OCI-M2 (cell line): Measurements from ENCODE around the gene NAE1.
A peak's percentile ranks its signal among the peaks of the same experiment; 100 is the strongest.
"Not testable (repeated sequence)": the region's sequence is repeated elsewhere in the genome, so short reads cannot be mapped to it uniquely, and the experiment has no call there.

Experiments used
- DNase-seq: peaks from one replicate; lab custom pipeline; 2025; ENCODE audit not compliant: unreplicated experiment; lab: John Stamatoyannopoulos, UW

The NAE1 gene

GRCh38 chr16:66830422-66831404 is at the start of gene NAE1:
NAE1 (minus strand) TSS chr16:66830976; CDS start chr16:66830899, 77 bp downstream.
- peak; percentile 27 for DNase-seq

DNA sequence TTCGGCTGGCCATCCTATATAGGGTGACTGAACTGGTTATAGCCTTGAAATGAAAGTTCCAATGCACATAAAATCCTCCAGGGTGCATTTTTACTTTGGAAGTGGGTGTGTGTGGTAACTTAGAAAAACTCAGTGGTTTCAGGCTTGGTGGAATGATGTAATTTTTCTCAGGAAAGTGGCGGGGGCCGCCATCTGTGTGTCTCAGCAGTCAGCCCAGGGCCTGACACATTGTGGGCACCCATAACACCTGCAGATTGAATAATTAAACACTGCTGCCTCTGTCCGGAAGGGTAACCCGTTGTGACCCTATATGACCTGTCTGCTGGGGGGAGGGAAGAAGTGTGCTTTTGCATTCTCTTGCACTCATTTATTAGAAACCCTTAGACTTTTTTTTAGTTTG is 47.3 kb upstream of the NAE1 start:
- no peak for DNase-seq

- DNase-seq = no peak
These were observed 43.5 kb upstream of the NAE1 start for GRCh38 chr16:66874079-66874775.

GRCh38 chr16:66873685-66874055 is 42.9 kb upstream of the NAE1 start:
- DNase-seq = no peak

- peak; percentile 80 for DNase-seq
These were observed 42.3 kb upstream of the NAE1 start for GRCh38 chr16:66872943-66873684.

GRCh38 chr16:66872559-66872942 is 41.8 kb upstream of the NAE1 start:
- DNase-seq = no peak

DNA sequence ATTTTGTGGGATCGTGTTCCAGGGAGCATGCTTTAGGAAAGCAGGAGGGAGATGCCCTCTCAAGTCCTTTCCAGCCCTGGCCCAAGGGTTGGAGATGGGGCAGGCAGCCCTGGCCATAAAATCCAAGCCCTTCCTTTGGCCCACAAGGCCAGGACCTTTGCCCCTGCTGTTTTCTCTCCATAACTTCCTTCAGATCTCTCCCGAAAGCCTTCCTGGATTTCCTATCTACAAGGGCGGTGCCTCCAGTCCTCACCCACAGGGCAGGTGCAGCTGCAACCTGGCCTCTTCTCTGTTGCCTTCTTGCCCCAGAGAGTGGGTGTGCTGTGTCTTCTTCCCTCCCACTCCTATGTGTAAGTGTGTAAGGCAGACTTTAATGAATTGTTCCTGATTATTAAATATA is 41.1 kb upstream of the NAE1 start:
- DNase-seq = no peak

- not testable (repeated sequence) for DNase-seq
These were observed 40.6 kb upstream of the NAE1 start for GRCh38 chr16:66871363-66871762.

- DNase-seq = no peak
These were observed 38.6 kb upstream of the NAE1 start for GRCh38 chr16:66869424-66869823.

DNA sequence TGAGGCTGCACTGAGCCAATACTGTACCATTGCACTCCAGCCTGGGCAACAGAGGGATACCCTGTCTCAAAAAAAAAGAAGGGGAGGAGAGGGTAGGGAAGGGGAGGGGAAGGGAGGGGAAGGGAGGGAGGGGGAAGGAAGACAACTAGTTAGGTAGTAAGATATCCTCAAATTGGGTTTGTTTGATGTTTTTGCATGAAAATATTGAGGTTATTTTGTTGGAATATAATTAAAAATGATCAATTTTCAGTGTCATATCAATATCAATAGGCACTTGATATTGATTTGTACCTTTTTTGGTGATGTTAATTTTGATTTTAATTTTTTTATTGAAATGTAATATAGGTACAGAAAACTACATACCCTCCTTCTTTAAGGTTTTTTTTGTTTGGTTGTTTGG is 32.9 kb upstream of the NAE1 start:
- no peak for DNase-seq

DNA sequence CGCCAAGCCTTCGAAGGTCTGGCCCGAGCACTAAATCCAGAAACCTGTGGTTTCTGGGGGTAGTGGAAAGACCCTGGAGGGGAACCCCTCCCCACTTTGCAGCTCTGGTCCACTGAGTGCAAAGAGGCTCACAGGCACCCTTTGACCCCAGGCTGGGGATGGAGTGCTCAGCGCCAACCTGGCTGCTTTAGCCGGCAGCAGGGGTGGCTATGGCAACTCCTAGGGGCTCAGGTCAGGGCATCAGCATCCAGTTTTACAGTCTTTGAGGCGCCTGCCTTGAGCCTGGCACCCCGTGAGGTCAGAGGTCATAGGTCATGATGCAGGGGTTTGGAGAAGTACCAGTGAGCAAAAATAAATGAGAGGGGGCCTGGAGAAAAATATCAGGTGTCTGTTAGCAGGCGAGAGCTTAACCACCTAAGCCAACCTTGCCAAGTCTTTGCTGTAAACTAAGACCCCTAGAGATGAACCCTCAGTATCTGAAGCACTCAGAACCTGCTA is 31.3 kb upstream of the NAE1 start:
- DNase-seq = no peak

DNA sequence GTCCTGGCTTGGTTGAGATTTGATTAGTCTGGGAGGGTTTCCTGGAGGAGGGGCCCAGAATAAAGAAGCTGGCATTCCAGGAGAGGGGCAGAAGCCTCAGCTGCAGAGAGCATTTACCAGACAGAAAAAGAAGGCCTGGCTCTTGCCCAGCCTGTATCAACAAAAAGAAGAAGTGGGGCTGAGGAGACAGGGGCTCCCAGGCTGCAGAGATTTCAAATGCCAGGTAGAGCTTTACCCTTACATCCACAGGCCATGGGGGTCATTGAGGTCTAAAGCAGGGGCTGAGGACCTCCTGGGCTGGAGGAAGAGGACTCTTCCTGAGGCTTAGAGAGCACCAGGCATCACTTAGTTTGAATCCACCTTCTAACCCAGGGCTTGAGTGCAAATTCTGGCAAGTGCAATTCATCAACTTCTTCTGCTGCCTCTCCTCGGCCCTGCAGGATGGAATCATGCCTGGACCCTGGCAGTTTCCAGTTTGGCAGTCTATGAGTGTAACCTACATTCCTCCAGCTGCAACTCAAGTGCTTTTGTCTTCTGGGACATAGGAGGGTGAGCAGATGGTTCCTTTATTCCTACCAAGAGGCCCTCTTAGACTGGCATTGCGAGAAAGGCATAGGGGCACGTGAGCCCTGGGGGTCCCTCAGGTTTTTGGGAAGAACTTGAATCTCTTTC is 28.8 kb upstream of the NAE1 start:
- DNase-seq = no peak

DNA sequence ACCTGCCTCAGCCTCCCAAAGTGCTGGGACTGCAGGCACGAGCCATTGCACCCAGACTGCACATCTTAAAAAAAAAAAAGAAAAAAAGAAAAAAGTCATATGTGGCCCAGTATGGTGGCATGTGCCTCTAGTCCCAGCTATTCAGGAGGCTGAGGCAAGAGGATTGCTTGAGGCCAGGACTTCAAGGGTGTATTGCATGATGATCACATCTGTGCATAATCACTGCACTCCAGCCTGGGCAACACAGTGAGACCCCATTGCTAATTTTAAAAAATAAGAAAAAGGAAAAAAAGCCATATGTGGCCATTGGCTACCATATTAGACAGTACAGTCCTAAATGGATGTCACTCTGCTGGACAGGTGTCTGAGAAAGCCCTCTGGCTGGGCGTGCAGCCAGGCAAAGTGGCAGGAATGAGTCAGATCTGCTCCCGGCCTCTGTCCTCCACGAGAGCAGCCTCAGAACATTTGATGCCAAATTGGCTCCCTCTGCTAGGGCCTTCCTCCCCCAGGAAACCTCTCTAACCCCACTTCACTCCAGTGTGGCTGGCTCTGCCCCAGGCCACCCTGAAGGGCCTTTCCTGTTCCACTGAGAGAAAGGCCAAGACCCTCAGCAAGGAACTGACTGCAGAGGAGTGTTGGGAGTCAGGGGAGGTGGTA is 28.1 kb upstream of the NAE1 start:
- DNase-seq = no peak

- no peak for DNase-seq
These were observed 26.7 kb upstream of the NAE1 start for GRCh38 chr16:66857437-66857836.

DNA sequence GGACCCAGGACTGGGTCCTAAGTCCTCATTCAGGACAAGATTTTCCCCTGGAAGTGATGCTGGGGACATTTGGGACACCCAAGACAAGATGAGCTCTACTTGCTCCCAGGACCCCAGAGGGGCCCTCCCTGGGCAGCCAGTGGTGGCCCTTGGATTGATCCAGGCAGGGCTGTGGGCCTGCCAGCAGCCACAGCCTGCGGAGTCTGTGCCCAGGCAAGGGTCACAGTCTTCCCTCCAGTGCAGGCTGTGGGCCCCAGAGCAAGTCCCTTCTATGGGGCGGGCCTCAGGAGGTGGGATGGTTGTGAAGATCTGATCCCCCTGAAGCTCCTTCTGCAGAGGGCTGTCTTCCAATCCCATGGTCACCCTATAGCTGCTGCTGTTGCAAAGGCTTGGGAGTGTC is 26.0 kb upstream of the NAE1 start:
- no peak for DNase-seq

GRCh38 chr16:66856184-66856730 is 25.5 kb upstream of the NAE1 start:
- DNase-seq = no peak

DNA sequence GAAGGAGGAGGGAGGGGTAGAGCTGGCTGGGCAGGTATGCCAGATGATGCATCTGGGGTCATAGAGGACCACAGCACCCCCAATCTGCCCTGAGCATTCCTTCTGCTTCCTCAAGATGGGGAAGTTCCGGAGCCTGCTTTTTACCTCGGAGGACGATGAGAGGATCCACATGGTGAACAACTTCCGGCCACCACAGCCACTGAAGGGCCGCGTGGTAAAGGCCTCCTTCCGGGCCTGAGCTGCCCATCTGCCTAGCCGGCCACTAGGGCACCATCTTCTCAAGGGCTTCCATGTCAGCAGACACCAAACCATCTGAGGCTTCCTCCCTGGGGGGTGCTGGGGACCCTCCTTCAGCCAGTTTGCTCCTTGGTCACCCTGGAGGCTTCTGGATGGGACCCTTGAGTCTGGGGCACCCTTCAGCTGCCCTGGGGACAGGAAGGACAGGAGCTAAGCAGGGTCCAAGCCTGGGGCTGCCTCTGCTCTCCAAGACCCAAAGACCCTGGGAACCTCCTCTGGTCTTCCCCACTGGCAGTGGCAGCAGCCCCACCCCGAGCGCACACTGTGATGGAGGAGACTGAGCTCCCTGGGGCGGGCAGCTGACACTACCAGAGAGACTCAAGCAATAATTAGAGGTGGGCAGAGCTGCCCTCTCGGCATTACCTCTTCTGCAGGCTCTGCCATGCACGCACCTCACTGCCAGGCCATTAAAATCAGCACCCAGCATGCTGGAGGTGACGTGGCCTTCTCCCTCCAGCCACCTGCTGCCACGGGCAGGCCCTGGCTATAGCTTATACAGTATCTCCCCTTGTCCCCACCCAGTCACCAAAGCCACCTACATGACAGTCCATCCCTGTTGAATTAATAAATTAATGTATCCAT is 22.7 kb upstream of the NAE1 start:
- no peak for DNase-seq

DNA sequence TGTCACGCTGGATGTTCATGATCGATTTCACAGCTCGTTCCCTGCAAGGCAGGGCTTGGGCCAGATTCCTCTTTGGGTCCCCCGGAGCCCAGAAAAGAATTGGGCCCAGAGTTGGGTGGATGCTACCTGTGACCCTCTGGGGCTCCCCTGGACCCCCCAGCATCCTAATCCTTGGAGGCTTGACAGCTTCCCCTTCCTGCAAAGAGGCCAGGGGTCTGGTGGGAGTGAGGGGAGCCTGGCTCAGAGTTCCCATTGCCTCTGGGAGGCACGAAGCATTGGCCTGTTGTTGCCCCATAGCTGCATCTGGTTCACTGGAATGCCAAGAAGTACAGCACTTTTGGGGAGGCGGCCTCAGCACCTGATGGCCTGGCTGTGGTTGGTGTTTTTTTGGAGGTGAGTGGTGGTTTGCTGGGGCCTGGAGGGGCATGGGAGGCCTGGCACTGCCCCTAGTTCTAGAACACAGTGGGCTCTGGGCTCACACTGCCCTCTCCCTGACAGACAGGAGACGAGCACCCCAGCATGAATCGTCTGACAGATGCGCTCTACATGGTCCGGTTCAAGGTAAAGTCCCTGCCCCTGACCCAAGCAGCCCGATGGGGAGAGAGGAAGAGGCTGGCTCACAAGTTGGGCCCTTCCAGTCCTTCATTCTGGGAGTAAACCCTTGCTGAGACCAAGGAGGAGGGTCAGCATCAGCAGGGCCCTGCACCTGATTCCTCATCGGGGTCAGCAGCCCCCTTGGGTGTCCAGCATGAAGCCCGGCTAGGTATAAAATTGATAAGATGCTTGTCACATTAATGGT is 20.6 kb upstream of the NAE1 start:
- no peak for DNase-seq
